ENCODE measurements around the gene ZNF514. TPM values are rescaled to one million over a fixed set of nuclear protein-coding genes. Genes with fewer than 3 reads are reported as not detected.
"Not testable (repeated sequence)": the region's sequence is repeated elsewhere in the genome, so short reads cannot be mapped to it uniquely, and the experiment has no call there.

The ZNF514 gene
- total RNA-seq, result 14.1 and 16.0 TPM in 2 replicates

DNA sequence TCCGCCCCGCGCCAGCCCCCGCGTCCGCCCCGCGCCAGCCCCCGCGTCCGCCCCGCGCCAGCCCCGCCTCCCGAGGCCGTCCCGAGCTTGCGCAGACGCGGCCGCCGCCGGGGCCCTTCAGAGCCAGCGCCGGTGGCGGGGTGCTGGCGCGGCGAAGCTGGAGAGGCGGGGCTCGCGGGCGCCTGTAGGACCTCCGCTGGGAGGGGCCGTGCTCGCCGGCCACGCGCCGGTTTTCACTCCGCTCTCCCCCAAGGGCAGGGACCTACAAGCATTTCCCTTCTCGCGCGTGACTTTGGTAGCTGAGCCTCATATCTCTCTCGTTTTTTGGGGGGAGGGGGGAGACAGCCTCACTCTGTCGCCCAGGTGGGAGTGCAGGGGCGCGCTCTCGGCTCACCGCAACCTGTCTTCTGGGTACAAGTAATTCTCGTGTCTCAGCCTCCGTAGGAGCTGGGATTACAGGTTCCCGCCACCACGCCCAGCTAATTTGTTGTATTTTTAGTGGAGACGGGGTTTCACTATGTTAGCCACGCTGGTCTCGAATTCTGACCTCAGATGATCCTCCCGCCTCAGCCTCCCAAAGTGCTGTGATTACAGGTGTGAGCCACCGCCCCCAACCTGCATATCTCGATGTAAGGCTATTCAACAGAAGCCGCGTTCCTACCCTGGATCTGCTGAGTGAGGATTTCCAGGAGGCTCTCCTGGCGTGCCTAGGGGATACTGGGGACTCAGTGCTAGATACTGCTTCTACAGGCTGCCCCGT is at the start of gene ZNF514:
Gene ZNF514 (minus strand): TSS at position 159 of the 760 bp plus-strand sequence. CDS start 6,595 bp downstream, outside the sequence.
- peak; percentile 24 for DNase-seq (ENCODE audit: low read depth)

DNA sequence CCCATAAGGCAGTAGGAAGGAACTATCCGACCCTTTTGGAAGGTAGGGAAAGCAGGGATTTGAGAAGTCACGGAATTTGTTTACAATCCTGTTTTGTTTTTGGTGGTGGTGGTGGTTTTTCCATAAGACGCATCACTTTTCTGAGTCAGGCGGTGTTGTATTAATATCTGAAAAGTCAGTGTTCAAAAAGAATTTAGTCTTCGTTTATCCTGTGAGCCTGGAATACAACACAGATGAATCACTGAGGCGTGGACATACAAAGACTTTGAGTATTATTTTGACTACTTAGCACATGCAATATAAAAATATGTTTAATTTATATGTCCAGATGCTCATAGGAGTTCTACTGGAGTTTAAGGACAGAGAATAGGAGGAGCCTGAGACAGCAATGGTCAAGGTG is 48.5 kb upstream of the ZNF514 start:
- DNase-seq (ENCODE audit: low read depth), result no peak

DNA sequence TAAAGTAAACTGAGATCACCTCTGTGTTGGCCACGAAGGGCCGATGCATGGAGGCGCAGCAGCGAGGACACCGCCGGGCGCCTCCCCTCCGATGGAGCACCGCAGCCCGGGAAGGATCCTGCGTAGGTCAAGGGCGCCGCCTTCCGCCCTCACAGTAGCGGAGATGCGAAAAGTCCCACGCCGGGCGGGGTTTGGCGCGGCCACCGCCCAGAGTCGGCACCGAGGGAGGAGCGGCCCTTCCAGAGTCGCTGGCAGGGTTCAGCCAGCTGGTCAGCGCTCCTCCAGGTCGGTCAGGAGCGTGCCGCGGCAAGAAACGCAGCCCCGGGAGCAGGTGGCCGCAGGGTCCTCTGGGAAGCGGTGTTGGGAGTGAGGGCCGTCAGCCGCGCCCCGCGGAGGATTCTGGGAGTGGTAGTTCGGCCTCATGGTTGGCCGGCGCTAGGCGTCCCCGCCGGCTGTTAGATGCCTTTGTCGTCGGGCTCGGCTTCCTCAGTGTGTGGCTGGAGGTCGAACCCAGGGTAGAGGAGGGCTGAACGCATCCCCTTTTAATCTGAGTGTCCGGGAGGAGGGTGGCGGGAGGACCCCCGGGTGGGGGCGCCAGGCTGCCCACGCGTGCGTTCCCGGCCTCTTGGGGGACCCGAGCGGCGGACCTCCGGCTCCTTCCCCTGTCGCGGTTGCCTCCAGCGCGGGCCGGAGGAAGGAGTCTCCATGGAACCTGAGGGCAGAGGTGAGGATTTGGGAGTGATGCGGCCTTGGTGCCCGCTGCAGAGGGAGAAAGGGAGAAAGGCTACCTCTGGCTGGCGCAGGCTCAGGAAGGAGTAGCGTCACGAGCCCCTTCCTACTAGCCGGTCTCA is 47.7 kb upstream of the ZNF514 start, which contains the start of gene ZNF892:
Gene ZNF892 (plus strand): TSS at position 411 of the 851 bp plus-strand sequence. CDS start 295 bp downstream, at position 706.
- peak; percentile 80 for DNase-seq (ENCODE audit: low read depth)

DNA sequence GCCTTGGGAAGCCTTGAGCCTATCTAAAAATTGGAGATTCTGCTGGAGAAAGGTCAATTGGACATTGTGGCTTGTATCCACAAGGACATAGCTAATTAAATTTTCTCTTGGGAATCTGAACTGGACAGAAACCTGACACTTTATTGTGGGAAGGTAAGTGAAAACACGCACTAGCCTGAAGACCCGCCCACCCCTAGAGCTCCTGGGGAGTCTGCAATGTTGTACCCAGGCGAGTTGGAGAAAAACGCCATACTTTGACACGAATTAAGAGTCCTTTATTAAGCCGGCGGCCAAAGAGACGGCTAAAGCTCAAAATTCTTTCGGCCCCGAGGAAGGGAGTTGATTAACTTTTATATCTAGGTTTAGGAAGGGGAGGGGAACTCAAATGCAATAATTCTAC is 46.4 kb upstream of the ZNF514 start:
- peak; percentile 2 for DNase-seq (ENCODE audit: low read depth)

DNA sequence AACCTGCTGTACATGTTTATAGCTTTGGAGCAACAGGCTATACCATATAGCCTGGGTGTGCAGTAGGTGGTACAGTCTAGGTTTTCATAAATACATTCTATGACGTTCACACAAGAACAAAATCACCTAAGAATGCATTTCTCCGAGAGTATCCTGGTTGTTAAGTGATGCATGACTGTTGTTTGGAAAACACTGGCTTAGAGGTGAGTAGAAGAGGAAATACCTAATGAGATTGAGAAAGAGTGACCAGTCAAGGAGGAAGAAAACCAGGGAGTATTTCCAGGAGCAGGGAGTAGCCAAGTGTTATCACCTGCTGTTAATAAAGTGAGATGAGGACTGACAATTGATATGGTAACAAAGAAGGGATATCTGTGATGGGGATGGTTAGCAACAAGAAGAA is 44.7 kb upstream of the ZNF514 start:
- peak; percentile 64 for DNase-seq (ENCODE audit: low read depth)

DNA sequence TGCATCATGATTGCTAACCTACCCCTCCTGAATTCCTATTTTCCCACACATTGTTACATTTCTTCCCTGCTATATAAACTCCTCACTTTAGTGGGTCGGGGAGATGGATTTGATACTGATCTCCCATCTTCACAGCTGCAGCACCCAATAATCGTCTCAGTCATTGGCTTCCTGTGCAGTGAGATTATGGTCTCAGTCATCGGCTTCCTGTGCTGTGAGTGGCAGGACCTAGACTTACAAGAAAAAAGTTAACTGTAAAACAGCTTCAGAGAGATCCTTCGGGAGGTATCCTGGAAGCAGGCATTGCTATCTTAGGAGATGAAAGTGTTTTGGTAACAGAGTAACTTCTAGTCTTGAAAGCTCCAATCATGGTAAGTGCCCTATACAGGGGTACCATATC is 44.3 kb upstream of the ZNF514 start:
- DNase-seq (ENCODE audit: low read depth), result no peak

DNA sequence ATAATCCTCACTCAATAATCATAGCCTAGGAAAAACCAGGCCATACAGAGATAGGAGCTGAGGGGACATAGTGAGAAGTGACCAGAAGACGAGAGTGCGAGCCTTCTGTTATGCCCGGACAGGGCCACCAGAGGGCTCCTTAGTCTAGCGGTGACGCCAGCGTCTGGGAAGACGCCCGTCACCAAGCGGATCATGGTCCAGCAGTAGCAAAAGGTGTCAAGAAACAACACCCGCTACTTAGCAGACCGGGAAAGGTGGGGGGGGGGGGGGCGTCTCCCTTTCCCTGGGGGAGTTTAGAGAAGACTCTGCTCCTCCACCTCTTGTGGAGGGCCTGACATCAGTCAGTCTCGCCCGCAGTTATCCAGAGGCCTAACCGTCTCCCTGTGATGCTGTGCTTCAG is 33.3 kb upstream of the ZNF514 start:
- DNase-seq (ENCODE audit: low read depth), result not testable (repeated sequence)

DNA sequence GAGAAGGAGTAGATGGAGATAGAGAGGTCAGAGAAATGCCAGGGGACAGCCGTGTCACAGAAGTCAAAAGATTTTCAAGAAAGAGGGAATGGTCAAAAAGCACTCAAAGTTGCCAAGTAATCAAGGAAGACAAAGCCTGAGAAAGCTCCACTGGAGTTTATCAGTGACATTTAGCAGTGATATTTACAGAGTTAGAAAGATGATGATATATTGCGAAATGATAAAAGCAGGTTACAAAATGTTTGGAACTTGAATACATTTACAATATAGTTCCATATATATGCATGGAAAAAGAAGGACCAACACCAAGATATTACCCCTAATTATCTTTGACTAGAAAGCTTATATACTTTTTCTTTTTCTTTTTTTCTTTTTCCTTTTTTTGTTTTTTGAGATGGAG is 26.3 kb upstream of the ZNF514 start:
- DNase-seq (ENCODE audit: low read depth), result no peak

DNA sequence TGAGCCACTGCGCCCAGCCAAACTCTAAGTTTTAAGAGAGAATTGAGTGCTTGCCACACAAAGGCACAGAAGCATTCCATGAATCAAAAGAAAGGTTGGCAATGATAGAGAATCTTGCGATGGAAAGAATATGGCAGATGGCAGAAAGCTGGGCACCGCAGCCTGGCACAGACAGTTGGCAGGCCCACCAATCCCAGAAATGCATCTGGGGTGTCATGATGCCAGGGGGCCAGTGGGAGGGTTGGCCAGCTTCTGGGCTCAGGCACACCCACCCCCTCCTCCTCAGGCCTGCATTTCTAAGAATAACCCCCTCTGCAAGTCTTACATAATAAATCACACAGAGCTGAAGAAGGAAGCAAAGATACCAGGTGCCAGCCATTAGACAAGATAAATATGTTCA is 25.5 kb upstream of the ZNF514 start:
- DNase-seq (ENCODE audit: low read depth), result no peak

DNA sequence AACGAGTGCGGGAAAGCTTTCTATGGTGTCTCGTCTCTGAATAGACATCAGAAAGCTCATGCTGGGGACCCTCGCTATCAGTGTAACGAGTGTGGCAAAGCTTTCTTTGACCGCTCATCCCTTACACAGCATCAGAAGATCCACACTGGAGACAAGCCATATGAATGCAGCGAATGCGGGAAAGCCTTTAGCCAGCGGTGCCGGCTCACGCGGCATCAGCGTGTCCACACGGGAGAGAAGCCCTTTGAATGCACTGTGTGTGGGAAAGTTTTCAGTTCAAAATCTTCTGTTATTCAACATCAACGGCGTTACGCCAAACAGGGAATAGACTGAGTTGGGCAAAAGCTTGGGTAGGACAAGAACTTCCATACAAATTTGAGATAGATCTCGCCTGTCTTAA is 22.1 kb upstream of the ZNF514 start:
- DNase-seq (ENCODE audit: low read depth), result no peak

DNA sequence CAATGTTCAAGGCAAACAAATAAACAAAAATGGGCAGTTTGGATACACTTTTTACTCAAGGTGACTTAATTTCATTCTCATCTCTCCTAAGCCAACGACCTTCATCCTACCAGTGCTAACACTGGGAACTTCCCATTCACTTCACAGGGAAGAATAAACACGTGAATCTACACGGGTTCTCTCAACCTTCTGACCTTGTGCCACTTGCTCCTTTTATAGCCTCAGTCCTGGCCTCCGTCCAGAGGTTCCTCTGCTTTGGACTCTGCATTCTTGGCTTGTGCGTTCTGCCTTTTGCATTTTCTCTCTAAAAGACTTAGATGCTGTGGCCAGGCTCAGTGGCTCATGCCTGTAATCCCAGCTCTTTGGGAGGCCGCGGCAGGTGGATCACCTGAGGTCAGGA is 19.8 kb upstream of the ZNF514 start:
- no peak for DNase-seq (ENCODE audit: low read depth)

DNA sequence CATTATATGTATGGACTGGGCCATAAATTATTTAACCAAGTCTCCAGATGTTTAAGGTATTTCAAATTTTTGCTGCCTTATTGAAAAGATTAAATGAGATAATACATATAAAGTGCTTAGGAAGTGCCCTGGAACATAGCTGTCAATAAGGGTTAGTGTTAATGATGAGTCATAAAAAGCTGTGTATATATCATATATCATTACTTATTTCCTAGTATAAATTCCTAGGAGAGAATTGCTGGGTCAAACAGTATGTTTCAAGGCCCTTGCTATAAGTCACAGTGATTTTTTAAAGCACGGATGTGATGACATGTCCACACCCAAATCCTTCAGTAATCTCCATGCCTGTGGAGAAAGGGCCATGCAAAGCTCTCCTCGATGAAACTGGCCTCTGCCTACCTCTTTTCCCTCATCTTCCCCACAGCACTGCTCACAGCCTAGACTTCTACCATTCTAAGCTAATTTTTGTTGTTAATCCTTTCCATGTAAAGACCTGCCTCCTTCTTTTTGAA is 14.4 kb upstream of the ZNF514 start:
- DNase-seq (ENCODE audit: low read depth), result no peak

DNA sequence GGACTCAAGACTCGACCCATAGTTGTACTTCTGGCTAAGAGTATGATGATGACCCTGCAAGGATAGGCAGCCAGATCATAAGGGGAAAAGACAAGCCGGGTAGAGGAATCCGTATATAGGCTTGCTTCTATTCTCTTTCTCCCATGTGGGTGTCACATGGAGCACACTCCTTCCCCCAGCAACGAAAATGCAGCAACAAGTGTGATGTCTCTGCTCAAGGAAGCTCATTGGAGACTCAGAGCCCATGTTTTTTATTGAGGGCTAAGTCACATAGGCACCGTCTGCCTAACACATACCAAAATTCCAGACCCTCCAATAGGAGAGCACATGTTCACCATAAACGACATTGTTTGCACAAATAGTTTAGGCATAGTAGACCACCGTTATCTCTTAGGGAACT is 12.3 kb upstream of the ZNF514 start:
- DNase-seq (ENCODE audit: low read depth), result no peak

DNA sequence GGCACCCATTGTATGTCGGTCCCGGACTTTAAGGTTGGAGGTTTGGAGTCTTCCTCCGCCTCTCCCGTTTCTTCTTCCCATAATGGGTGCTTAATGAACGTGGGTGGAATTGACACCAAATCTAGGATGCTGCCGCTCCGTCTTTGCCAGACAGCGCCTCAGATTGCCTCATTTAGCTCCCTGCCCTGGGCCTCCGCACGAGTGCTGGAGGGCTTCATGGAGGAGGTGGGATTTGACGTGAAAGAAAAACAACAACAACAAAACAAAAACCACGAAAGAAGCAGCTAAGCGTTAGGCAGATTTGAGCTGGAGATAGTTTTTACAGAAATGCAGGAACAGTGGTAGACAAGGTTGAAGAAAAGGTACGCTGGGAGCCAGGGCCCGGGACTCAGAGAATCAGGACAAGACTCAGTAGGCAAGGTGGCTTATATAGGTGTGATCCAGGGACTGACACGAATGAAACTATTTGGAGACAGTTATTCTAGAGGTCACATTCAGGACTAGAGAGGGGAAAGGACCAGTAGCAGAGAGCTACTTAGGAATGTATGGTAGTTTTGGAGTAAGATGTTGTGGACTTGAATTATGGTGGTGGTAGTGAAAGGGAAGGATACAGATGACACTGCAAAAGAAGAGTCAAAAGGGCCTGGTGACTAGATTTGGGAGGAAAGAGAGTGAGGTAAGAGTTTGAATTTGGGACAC is 6.6 kb upstream of the ZNF514 start:
- DNase-seq (ENCODE audit: low read depth), result no peak

DNA sequence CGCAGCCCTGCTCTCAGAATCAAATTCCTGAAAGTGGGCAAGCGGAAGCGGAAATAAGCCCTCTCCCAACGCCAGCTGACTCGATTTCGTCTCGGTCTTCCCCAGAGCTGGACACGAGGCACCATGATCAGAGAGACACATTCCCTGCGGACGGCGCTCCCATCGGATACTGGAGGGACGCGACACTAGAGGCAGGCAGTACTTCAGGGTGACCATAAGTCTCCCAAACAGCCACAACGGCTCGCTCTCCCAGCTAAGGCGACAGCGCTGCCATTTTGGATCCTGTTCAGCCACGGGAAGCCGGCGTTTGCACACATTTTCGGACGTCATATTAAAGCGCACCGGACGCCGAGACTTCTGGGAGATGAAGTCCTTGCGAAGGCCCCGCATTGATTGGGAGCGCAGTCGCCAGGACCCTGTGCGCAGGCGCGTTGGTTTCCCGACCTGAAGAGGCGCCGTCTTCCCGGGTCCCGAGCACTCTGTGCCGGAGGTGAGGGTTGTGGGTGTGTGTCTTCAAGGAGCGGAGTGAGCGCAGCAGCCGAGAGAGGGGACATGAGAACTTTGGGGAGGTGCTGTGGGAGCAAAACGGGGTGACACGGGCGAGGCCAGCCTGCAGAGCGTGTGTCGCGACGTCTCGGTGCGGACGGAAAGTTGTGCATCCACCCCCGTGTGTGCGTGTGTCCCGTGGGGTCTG is 5.9 kb upstream of the ZNF514 start, which contains the start of gene ZNF2:
Gene ZNF2 (plus strand): TSS at position 439 of the 694 bp plus-strand sequence. CDS start 10,418 bp downstream, outside the sequence.
- peak; percentile 96 for DNase-seq (ENCODE audit: low read depth)

DNA sequence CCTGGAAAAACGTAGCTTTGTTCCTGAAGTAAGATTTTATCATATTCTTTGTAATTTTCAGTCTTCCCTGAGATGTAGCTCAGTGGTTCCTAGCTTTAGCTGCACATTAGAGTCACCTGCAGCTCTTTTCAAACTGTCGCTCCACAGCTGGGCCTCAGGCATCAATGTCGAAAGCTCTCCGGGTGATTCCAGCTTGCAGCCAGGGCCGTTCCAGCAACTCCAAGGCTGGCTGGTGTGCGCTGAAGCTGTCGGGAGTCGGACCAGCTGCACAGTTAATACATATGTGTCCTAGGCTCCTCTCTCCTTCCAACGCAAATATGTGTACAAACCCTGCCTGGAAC is 5.4 kb upstream of the ZNF514 start:
- no peak for DNase-seq (ENCODE audit: low read depth)

DNA sequence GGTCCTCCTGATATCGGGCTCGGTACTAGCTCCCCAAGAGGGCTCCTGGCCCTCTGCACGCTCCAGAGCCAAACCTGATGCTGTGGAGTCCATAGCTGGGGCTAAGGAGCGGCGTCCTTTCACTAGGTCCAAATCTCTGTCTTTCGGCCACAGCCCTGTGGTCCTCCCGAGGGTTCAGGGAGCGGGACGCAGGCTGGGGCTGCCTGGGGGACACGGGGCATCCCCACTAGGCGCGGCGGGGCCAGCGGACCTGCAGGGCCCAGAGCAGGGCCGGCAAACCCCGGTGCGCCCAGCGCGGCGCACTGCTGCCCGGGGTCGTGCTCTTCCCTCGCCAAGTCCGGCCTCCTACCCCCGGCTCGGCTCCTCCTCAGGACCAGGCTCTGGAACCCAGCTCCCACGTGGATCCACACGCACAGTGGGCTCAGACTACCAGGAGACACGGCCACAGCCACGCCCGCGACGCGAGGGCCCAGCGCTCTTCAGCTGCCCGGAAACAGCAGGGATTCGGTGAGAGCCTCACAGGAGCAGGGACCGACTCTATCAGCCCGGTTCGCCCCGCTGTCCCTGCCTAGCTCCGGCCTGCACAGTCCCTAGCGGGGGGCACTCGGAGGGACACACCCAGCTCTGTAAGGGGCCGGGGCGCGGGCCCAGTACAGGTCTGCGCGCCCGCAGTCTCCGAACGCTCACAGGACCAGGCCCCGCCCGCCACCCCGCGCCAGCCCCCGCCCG is 593 bp downstream of the ZNF514 start:
- peak; percentile 4 for DNase-seq (ENCODE audit: low read depth)

DNA sequence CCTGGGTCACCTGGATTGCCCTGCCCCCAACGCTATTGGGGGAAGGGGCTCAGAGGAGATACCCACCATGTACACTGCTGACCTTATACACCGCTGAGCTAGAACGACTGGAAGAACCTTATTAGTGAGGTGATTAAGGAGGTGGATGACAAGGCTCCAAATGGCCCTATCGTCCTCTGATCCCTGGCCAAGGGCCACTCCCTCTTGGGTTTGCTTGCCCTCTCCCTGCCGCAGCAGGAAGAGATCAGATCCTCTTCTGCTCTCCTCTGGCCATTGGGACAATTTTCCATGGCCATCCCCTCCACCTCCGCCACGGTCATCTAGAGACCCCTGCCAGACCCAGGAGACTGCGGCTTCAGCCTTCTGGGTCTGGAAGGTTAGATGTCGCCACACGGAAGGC is 1.2 kb downstream of the ZNF514 start:
- no peak for DNase-seq (ENCODE audit: low read depth)

DNA sequence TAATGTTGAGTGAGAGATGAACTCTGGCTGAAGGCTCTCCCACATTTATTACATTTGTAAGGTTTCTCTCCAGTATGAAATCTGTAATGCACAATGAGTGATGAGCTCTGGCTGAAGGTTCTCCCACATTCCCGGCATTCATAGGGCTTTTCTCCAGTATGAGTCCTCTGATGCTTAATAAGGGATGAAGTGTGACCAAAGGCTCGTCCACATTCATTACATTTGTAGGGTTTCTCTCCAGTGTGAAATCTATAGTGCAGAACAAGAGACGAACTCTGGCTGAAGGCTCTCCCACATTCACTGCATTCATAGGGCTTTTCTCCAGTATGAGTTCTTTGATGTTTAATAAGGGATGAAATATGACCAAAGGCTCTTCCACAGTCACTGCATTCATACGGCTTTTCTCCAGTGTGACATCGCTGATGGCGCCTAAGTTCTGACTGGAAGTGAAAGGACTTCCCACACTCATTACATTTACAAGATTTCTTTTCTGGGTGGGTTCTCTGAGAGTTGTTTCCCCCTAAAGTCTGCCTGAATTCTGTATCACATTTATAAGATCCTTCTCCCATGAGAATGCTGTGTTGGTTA is 10.2 kb downstream of the ZNF514 start:
- no peak for DNase-seq (ENCODE audit: low read depth)

DNA sequence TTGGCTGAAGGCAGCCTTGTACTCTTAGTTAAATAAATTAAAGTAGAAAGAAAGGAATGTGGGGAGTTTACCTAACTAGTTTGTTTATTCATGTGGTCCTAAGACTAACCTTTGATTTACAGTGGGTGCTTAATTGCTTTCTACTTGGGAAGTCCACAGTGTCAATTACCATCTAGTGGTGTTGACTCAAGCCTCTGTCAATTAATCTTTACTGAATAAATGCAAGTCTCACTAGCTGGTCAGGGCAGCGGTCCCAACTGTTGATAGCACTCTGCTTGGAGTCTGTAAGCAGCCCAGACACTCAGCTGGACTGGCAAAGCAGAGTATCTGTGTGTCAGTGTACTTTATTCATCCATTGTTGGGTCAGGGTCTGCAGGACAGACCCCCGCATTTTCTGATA is 15.8 kb downstream of the ZNF514 start:
- no peak for DNase-seq (ENCODE audit: low read depth)

Data from renal cortical epithelial cell (primary cell).